ENCODE data around the gene RBM45.

Gene RBM45

GRCh38 chr2:178128836-178129630, 16.8 kb downstream of the RBM45 start:
- TF ChIP-seq CTCF (IDR thresholded peaks at IDR 0.05), result no peak

GRCh38 chr2:178136321-178137025, 24.2 kb downstream of the RBM45 start:
- TF ChIP-seq CTCF (IDR thresholded peaks at IDR 0.05), result no peak

GRCh38 chr2:178142274-178143065, 30.2 kb downstream of the RBM45 start:
- TF ChIP-seq CTCF (IDR thresholded peaks at IDR 0.05), result no peak

GRCh38 chr2:178143481-178143880, 31.2 kb downstream of the RBM45 start:
- TF ChIP-seq CTCF (IDR thresholded peaks at IDR 0.05), result no peak

- no peak for TF ChIP-seq CTCF (IDR thresholded peaks at IDR 0.05)
Observed at GRCh38 chr2:178152033-178152432, 39.8 kb downstream of the RBM45 start.

- no peak for TF ChIP-seq CTCF (IDR thresholded peaks at IDR 0.05)
Observed at GRCh38 chr2:178152542-178152941, 40.3 kb downstream of the RBM45 start.

GRCh38 chr2:178152977-178153376, 40.7 kb downstream of the RBM45 start:
- no peak for TF ChIP-seq CTCF (IDR thresholded peaks at IDR 0.05)
